Naive B cell (primary cell): Measurements from ENCODE around the gene SLC34A3. TPM values are rescaled to one million over a fixed set of nuclear protein-coding genes. Genes with fewer than 3 reads are reported as not detected.
"Not testable (repeated sequence)": the region's sequence is repeated elsewhere in the genome, so short reads cannot be mapped to it uniquely, and the experiment has no call there.

Source experiments
- ATAC-seq, 2 donors: fragments of 150-1000 bp; cut with Tn5 transposase; 2 replicates each; pipeline ENCODE4 v1.10.0; 2021; ENCODE audit warnings: low read depth in 2 of 2, mild to moderate bottlenecking in 2 of 2, moderate library complexity in 2 of 2
- DNase-seq: peaks from one replicate; pipeline ENCODE4 v3.0.0; 2022
- H3K27ac Mint-ChIP-seq, 6 donors: one replicate each; pipeline ENCODE4 v1.8.0; 2020 to 2022; ENCODE audit warnings: mild to moderate bottlenecking in 6 of 6, mixed read lengths in 6 of 6, moderate library complexity in 5 of 6, inconsistent platforms in 2 of 6
- H3K27me3 Mint-ChIP-seq, 3 donors: one replicate each; pipeline ENCODE4 v1.8.0; 2021 to 2022; ENCODE audit warnings: mixed read lengths in 3 of 3, mild to moderate bottlenecking in 1 of 3
- H3K36me3 Mint-ChIP-seq, 2 donors: one replicate each; pipeline ENCODE4 v1.8.0; 2020 to 2022; ENCODE audit warnings: mixed read lengths in 2 of 2, inconsistent platforms in 1 of 2, mild to moderate bottlenecking in 1 of 2
- H3K4me1 Mint-ChIP-seq, 3 donors: one replicate each; pipeline ENCODE4 v1.8.0; 2020 to 2022; ENCODE audit warnings: mixed read lengths in 3 of 3, inconsistent platforms in 1 of 3, mild to moderate bottlenecking in 1 of 3, moderate library complexity in 1 of 3
- H3K4me3 Mint-ChIP-seq, 8 donors: one replicate each; pipeline ENCODE4 v1.8.0; 2020 to 2022; ENCODE audit warnings: mild to moderate bottlenecking in 8 of 8, mixed read lengths in 8 of 8, moderate library complexity in 8 of 8, inconsistent platforms in 2 of 8
- H3K9me3 Mint-ChIP-seq, 7 donors: one replicate each; pipeline ENCODE4 v1.8.0; 2020 to 2022; ENCODE audit warnings: mixed read lengths in 7 of 7, mild to moderate bottlenecking in 5 of 7, inconsistent platforms in 2 of 7, moderate library complexity in 1 of 7
- polyA plus RNA-seq, 6 donors: library from polyadenylated mRNA; unstranded; fragments of 300-500 nt; fragmentation: Illumina TruSeq; gene quantifications; one replicate each; pipeline ENCODE4 v1.2.3, GENCODE V29; 2021; ENCODE audit warnings: low read depth in 6 of 6

Gene SLC34A3
- polyA plus RNA-seq, 6 donors from 2014 or later: not detected

DNA sequence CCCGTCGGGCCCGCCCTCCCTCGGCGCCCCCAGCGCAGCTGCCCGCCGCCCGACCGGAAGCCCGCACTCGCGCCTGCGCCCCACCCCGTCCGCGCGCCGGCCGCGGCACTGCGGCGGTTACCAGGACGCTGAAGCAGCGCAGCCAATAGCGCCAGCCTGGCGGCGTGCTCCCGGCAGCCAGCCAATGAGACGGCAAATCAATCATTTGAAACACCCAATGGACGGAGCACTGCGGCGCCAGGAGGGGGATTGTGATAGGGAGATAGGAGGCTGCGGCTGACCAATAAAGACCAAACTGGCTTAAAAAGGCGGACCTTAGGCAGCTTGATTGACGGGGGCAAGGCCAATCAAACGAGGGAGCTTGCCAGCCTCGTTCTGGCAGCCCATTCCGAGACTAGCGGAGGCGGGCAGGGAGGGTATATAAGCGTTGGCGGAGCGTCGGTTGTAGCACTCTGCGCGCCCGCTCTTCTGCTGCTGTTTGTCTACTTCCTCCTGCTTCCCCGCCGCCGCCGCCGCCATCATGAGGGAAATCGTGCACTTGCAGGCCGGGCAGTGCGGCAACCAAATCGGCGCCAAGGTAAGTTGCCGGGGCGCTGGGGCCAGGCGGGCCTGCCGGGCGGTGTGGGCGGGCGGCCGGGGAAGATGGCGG, 10.3 kb downstream of the SLC34A3 start, which contains the start of gene TUBB4B:
Gene TUBB4B, plus strand, starts transcription at position 447 of the 649 bp plus-strand sequence. Its CDS starts 74 bp downstream, at position 521.
- Mint-ChIP-seq H3K27ac (peak within 1 kb of the TSS; percentile 90 to 99 (median 94)), H3K27me3 (no peaks in the 10 kb centered on the region), H3K4me3 (peak within 1 kb of the TSS; percentile 88 to 96 (median 94)), H3K36me3 (peaks cover 0 to 6% of the 10 kb centered on the region in 2 donors), H3K9me3 (no peaks in the 10 kb centered on the region), H3K4me1 (peaks cover 18 to 29% (median 28%) of the 10 kb centered on the region in 3 donors)
- peak; percentile 98 for DNase-seq
- ATAC-seq: peak; percentile 75 to 78

DNA sequence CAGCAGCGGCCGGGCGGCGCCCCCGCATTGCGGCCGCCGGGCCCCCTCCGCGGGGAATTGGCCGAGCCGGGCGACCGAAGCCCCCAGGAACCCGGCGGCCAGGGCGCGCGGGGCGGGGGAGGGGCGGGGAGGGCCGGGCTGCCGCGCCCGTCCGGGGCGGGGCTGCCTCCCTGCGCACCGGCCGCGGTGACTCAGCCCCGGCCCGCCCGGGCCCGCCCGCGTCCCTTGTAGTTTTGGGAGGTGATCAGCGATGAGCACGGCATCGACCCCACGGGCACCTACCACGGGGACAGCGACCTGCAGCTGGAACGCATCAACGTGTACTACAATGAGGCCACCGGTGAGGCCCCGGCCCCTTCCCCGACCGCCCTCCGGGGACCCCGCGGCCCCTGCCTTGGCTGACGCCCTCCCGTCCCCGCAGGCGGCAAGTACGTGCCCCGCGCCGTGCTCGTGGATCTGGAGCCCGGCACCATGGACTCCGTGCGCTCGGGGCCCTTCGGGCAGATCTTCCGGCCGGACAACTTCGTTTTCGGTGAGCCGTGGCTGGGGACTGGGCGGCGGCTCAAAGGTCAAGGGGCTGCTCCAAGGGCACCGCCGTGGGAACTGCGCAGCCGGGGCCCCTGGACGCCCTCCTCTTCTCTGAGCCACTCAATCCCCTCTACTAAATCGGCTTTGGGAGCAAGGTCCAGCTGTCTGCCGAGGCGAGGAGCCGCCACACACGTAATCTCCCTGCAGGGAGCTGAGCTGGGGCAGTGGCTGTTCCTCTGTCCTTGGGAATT, 11.0 kb downstream of the SLC34A3 start:
- H3K4me1 Mint-ChIP-seq: peaks cover 18 to 29% (median 28%) of the 10 kb centered on the region in 3 donors
- H3K27me3 Mint-ChIP-seq: no peaks in the 10 kb centered on the region
- H3K4me3 Mint-ChIP-seq: peak overlapping the region; percentile 78 to 95 (median 88)
- H3K9me3 Mint-ChIP-seq: no peaks in the 10 kb centered on the region
- peaks cover 0 to 6% of the 10 kb centered on the region in 2 donors for H3K36me3 Mint-ChIP-seq
- DNase-seq (no peak), ATAC-seq (no peak)
- peak overlapping the region in 4 of 6 donors; percentile 22 to 96 (median 88) for H3K27ac Mint-ChIP-seq

DNA sequence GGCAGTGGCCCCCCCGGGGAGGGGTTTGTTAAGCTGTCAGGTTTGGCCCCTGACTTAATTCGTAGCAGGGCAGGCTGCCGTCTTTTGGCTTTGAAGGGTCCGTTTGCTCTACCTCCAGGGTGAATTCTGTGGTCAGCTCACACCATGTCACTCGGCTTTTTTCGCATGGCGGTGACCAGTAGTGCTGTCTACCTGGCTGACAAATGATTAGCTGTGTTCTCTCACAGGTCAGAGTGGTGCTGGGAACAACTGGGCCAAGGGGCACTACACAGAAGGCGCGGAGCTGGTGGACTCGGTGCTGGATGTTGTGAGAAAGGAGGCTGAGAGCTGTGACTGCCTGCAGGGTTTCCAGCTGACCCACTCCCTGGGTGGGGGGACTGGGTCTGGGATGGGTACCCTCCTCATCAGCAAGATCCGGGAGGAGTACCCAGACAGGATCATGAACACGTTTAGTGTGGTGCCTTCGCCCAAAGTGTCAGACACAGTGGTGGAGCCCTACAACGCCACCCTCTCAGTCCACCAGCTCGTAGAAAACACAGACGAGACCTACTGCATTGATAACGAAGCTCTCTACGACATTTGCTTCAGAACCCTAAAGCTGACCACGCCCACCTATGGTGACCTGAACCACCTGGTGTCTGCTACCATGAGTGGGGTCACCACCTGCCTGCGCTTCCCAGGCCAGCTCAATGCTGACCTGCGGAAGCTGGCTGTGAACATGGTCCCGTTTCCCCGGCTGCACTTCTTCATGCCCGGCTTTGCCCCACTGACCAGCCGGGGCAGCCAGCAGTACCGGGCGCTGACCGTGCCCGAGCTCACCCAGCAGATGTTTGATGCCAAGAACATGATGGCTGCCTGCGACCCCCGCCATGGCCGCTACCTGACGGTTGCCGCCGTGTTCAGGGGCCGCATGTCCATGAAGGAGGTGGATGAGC, 11.8 kb downstream of the SLC34A3 start:
- H3K4me3 Mint-ChIP-seq: peak overlapping the region; percentile 69 to 91 (median 86)
- peaks cover 18 to 29% (median 25%) of the 10 kb centered on the region in 3 donors for H3K4me1 Mint-ChIP-seq
- H3K9me3 Mint-ChIP-seq: no peaks in the 10 kb centered on the region
- peak overlapping the region in 3 of 6 donors; percentile 33 to 93 (median 59) for H3K27ac Mint-ChIP-seq
- no peaks in the 10 kb centered on the region for H3K27me3 Mint-ChIP-seq
- ATAC-seq (no peak), DNase-seq (no peak)
- H3K36me3 Mint-ChIP-seq: peaks cover 0 to 6% of the 10 kb centered on the region in 2 donors

DNA sequence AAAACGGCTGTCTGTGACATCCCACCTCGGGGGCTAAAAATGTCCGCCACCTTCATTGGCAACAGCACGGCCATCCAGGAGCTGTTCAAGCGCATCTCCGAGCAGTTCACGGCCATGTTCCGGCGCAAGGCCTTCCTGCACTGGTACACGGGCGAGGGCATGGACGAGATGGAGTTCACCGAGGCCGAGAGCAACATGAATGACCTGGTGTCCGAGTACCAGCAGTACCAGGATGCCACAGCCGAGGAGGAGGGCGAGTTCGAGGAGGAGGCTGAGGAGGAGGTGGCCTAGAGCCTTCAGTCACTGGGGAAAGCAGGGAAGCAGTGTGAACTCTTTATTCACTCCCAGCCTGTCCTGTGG, 12.5 kb downstream of the SLC34A3 start:
- not testable (repeated sequence) for ATAC-seq, H3K9me3 Mint-ChIP-seq, DNase-seq, H3K36me3 Mint-ChIP-seq, H3K27me3 Mint-ChIP-seq
- Mint-ChIP-seq H3K4me3 (peak overlapping the region in 5 of 8 donors; percentile 12 to 85 (median 39)), H3K4me1 (peaks cover 18 to 29% (median 21%) of the 10 kb centered on the region in 3 donors), H3K27ac (peak overlapping the region in 2 of 6 donors; percentile 16 to 75)

DNA sequence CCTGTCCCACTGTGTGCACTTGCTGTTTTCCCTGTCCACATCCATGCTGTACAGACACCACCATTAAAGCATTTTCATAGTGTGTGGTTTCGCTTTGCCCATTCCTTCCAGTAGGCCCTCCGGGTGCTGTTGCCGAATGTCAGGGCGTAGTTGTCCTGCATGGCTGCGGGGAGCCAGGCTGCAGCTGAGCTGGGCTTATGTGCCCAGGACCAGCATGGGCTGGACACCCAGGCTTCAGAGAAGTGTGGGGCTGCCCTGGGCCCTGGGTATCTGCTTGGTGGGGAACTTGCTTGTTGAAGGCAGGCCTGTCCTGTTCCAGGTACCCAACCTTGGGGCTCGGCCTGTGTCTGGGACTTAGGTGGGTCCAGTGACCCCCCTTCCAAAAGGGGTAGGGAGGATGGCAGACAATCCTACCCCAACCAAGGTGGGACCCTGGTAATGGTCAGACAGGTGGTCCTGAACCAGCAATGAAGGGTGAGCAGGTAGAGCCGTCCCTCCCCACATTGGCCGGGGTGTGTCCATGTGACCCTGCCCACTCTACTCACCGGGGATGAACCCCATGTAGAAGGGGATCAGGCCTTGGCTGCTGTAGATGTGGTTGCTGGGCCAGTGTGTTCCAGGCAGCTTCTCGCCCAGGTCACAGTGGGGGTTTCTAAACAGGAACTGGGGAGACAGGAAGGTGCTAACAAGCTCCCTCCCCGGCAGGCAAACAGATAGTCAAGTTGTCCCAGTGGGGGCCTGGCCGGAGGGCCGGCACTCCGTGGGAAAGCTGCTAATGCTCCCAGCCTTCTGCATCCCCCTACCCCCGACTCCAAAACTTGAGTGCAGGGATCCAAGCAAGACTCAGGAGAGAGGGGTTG, 13.2 kb downstream of the SLC34A3 start:
- no peaks in the 10 kb centered on the region for H3K27me3 Mint-ChIP-seq
- no peak for DNase-seq
- no peaks in the 10 kb centered on the region for H3K9me3 Mint-ChIP-seq
- H3K4me3 Mint-ChIP-seq: peak overlapping the region in 4 of 8 donors; percentile 30 to 85 (median 46)
- no peak for ATAC-seq
- H3K4me1 Mint-ChIP-seq: peaks cover 18 to 27% (median 20%) of the 10 kb centered on the region in 3 donors
- H3K36me3 Mint-ChIP-seq: peaks cover 0 to 6% of the 10 kb centered on the region in 2 donors
- H3K27ac Mint-ChIP-seq: peak overlapping the region in 4 of 6 donors; percentile 8 to 84 (median 69)

DNA sequence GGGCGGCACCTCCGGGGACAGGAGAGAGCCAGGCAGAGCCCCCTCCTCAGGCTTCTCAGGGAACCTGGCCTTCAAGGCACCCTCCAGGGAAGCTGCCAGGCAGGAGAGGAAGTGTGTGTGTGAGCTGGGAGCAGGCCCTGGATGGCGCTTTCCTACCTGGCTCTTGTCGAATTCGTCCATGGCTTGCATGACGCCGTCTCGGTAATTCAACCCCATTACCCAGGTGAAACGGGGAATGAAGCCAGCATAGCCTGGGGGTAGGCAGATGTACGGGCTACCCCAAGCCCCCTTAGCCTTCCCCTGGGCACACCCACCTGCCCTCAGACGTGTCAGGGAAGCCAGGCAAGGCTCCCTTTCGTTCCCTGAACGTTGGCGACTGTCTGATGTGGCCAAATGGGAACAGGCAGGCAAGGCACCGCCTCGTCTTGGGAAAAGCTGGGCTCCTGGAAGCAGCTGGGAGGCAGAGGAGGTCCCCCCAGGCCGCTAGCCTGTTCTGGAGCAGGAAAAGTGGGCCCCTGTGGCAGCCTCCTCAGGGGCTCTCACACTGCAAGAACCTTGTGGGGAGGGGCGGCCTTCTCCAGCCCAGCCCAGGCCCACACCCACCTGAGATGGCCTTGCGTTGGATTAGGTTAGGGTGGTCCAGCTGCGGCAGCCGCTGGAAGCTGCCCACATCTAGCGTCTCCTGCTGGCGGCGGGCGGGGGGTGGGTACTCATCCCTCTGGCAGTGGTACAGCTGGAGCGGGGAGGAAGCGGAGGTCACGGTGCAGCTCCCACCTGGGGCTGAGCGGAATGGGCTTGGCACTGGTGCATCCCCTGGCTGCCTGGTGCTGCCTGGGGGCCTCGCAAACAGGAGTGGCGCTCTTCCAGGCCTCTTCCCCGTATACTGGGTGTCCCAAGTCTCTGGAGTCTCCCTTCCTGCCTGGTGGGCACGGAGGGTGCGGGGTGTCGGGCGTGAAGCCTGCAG, 14.1 kb downstream of the SLC34A3 start:
- no peaks in the 10 kb centered on the region for H3K27me3 Mint-ChIP-seq
- H3K27ac Mint-ChIP-seq: peak overlapping the region in 4 of 6 donors; percentile 8 to 84 (median 69)

DNA sequence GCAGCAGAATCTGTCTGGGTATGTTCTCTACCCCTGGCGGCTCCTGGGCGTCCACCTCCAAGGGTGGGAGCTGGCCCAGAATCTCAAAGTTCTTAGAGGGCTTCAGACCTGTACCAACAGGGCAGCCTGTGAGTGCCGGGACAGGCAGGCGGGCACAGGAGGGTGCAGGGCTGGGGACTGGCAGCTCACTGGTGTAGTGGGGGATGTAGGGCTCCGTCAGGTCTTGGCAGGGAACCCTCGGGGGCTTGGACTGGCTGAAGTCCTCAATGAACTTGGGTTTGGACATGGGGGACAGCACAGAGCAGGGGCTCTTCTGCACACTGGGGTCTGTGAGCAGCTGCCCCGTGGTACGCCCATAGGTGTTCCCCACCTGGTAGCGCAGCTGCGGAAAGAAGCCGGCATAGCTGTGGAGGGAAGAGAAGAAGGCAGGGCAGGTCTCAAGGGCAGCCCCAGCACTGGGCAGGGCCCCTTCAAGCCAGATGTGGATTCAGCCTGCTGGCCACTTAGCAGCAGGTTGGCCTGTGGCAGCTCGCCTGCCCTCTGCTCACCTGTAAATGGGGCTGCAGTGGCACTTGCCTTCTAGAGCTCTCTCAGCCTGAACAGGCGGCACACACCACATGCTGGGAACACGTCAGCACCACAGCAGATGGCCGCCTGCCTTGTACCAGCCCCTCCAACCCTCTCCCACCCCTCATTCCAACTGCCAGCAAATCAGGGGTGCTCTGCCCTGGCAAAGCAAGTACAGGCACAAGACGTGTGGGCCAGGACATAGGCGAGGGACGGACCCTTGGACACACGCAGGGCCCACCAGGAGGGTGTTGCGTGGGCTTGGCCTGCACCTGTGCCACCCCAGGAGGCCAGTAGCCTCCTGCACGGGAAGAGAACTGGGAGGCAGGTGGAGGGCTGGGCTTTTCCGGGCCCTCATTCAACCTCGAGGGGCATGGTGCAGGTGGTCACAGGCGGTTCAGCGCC, 15.0 kb downstream of the SLC34A3 start:
- Mint-ChIP-seq H3K9me3 (no peaks in the 10 kb centered on the region), H3K36me3 (peaks cover 0 to 6% of the 10 kb centered on the region in 2 donors), H3K27ac (no peak overlapping the region), H3K27me3 (no peaks in the 10 kb centered on the region), H3K4me3 (peak overlapping the region in 2 of 8 donors; percentile 41 to 65), H3K4me1 (peaks cover 17 to 18% (median 18%) of the 10 kb centered on the region in 3 donors)
- no peak for DNase-seq
- ATAC-seq: no peak

More for the DNA sequence above, 14.1 kb downstream of the SLC34A3 start:
- DNase-seq (no peak), ATAC-seq (no peak)
- Mint-ChIP-seq H3K4me3 (peak overlapping the region in 2 of 8 donors; percentile 41 to 65), H3K36me3 (peaks cover 0 to 6% of the 10 kb centered on the region in 2 donors), H3K4me1 (peaks cover 17 to 21% (median 18%) of the 10 kb centered on the region in 3 donors), H3K9me3 (no peaks in the 10 kb centered on the region)

DNA sequence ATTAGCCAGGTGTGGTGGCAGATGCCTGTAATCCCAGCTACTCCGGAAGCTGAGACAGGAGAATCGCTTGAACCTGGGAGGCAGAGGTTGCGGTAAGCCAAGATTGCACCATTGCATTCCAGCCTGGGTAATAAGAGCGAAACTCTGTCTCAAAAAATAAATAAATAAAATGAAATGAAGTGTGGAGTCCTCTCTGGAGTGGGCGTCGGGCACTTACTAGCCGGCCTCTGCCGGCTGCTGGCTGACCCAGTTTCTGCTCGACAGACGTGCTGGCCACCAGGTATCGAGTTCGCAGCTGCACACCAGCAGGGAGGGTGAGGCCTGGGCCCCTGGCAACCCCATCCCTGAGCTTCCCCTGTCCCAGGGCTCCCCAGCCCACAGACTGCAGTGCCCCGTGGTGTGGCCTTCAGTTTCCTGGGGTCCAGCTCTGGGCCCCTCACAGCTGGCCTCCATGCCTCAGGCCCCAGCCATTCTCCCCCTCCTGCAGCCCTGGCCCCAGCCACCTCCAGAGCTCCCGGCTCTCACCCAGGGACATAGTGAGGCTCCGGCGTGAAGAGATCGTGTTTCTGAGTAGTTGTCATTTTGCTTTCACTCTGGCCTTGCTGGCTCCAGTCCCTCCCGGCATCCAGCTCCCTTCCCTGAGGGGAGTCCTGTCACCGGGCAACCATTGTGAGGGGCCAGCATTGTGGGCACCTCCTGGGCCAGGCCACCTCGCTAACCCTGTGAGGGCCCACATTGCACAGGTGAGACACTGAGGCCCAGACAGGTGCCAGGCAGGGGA, 16.6 kb downstream of the SLC34A3 start:
- DNase-seq (no peak), ATAC-seq (no peak)
- H3K9me3 Mint-ChIP-seq: no peaks in the 10 kb centered on the region

DNA sequence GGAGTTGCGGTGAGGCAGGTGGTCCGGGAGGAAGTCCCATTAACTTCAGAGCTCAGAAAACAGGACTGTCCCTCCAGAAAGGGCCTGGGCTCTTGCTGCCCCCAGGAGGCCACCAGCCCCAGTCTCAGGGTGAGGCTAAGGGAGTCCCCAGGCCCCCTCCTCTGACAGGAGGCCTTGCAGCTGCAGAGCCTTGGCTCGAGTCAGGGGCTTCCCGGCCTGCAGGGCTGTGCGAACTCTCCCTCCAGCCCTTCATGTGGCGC, 17.1 kb downstream of the SLC34A3 start:
- peaks cover 8 to 13% (median 9%) of the 10 kb centered on the region in 3 donors for H3K4me1 Mint-ChIP-seq
- H3K9me3 Mint-ChIP-seq: no peaks in the 10 kb centered on the region
- H3K36me3 Mint-ChIP-seq: no peaks in the 10 kb centered on the region
- H3K27ac Mint-ChIP-seq: no peak overlapping the region
- no peaks in the 10 kb centered on the region for H3K27me3 Mint-ChIP-seq
- no peak overlapping the region for H3K4me3 Mint-ChIP-seq
- ATAC-seq (no peak), DNase-seq (no peak)

More for the DNA sequence above, 16.6 kb downstream of the SLC34A3 start:
- Mint-ChIP-seq H3K4me3 (peak overlapping the region in 1 of 8 donors; percentile 30), H3K27me3 (no peaks in the 10 kb centered on the region), H3K4me1 (peaks cover 14 to 16% (median 15%) of the 10 kb centered on the region in 3 donors), H3K36me3 (no peaks in the 10 kb centered on the region), H3K27ac (no peak overlapping the region)
